ENCODE results near the gene C1QA.
A peak's percentile ranks its signal among the peaks of the same experiment; 100 is the strongest.

DNA sequence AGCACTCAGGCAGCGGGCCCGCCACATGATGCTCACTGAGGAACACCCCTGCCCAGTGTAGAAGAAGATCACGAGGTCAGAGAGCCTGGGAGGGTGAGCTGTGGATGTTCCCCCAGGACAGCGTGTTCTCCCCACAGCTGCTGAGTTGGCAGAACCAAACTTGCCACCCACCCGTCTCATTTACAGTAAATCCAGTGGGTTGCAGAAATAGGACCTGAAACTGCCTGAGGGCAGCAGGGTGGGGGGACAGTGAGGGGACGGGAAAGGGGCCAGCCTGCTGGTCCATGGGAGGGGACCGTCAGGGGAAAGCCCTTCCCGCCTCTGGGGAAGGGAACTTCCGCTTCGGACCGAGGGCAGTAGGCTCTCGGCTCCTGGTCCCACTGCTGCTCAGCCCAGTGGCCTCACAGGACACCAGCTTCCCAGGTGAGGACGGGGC, 16.5 kb downstream of the C1QA start, which contains the start of gene C1QB:
- TF ChIP-seq, protein P1, sequence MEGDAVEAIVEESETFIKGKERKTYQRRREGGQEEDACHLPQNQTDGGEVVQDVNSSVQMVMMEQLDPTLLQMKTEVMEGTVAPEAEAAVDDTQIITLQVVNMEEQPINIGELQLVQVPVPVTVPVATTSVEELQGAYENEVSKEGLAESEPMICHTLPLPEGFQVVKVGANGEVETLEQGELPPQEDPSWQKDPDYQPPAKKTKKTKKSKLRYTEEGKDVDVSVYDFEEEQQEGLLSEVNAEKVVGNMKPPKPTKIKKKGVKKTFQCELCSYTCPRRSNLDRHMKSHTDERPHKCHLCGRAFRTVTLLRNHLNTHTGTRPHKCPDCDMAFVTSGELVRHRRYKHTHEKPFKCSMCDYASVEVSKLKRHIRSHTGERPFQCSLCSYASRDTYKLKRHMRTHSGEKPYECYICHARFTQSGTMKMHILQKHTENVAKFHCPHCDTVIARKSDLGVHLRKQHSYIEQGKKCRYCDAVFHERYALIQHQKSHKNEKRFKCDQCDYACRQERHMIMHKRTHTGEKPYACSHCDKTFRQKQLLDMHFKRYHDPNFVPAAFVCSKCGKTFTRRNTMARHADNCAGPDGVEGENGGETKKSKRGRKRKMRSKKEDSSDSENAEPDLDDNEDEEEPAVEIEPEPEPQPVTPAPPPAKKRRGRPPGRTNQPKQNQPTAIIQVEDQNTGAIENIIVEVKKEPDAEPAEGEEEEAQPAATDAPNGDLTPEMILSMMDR (IDR thresholded peaks at IDR 0.05), result no peak
- peak; percentile 60 for TF ChIP-seq POLR2A (IDR thresholded peaks at IDR 0.05)

Data from right lobe of liver (tissue), 4 donors.